ENCODE results near the gene PIP5K1B. TPM values are rescaled to one million over a fixed set of nuclear protein-coding genes. Genes with fewer than 3 reads are reported as not detected.

PIP5K1B gene
- total and polyA plus RNA-seq, 2 of the 13 experiments (the other 11 are each of a cell fraction or from before 2014, with no cell fraction given): 15.8 to 17.5 TPM

GRCh38 chr9:68739621-68740174, 34.7 kb downstream of the PIP5K1B start (continued):
- TF ChIP-seq ZNF414 (CRISPR knock-in tag; IDR thresholded peaks at IDR 0.05) (no peak), SMAD1 (CRISPR knock-in tag; IDR thresholded peaks at IDR 0.05; ENCODE audit: borderline replicate concordance, low read depth) (no peak), SPEN (CRISPR knock-in tag; IDR thresholded peaks at IDR 0.05; ENCODE audit: low read depth) (no peak), SRSF4 (IDR thresholded peaks at IDR 0.05; ENCODE audit: low read depth, low read length, poor library complexity, severe bottlenecking) (no peak), ZNF773 (CRISPR knock-in tag; IDR thresholded peaks at IDR 0.05; ENCODE audit: borderline replicate concordance) (no peak), CERS6 (CRISPR knock-in tag; IDR thresholded peaks at IDR 0.05) (no peak), PHF5A (CRISPR knock-in tag; IDR thresholded peaks at IDR 0.05; ENCODE audit: low read depth, unreplicated experiment) (no peak), MTF1 (CRISPR knock-in tag; IDR thresholded peaks at IDR 0.05) (no peak), ISX (CRISPR knock-in tag; conservative IDR thresholded peaks at IDR 0.05) (no peak), ZNF766 (CRISPR knock-in tag; IDR thresholded peaks at IDR 0.05; ENCODE audit: borderline replicate concordance) (no peak), UBTF (CRISPR knock-in tag; IDR thresholded peaks at IDR 0.05) (peak; percentile 57; the same call in 1 of the 2 replicates), ZNF510 (CRISPR knock-in tag; IDR thresholded peaks at IDR 0.05; ENCODE audit: low read depth) (no peak), CREB1 (IDR thresholded peaks at IDR 0.05) (no peak), CREB1 (CRISPR knock-in tag; IDR thresholded peaks at IDR 0.05) (peak; percentile 48), ZHX2 (IDR thresholded peaks at IDR 0.05; ENCODE audit: low read depth) (no peak), ZHX2 (CRISPR knock-in tag; IDR thresholded peaks at IDR 0.05; ENCODE audit: borderline replicate concordance) (no peak), ZBTB21 (CRISPR knock-in tag; IDR thresholded peaks at IDR 0.05) (peak; percentile 49; the same call in 1 of the 2 replicates), SP140L (CRISPR knock-in tag; IDR thresholded peaks at IDR 0.05; ENCODE audit: borderline replicate concordance) (no peak), ZBTB44 (CRISPR knock-in tag; IDR thresholded peaks at IDR 0.05) (no peak)
